ENCODE results near the gene ANXA4. TPM values are rescaled to one million over a fixed set of nuclear protein-coding genes. Genes with fewer than 3 reads are reported as not detected.

Gene ANXA4
- total and polyA plus RNA-seq, 4 donors, result 17.6 to 135 (median 59.4) TPM

- no peaks in the 10 kb centered on the region for H3K27me3 ChIP-seq (ENCODE audit: control insufficient read depth in 4 of 4, insufficient read depth in 4 of 4, low read length in 3 of 4)
- no peak for TF ChIP-seq HNF4G (IDR thresholded peaks at IDR 0.05)
- TF ChIP-seq EGR1 (IDR thresholded peaks at IDR 0.05; ENCODE audit: low read depth in 2 of 2), result no peak
- no peak for TF ChIP-seq RAD21 (IDR thresholded peaks at IDR 0.05)
- TF ChIP-seq SP1 (IDR thresholded peaks at IDR 0.05), result no peak
- TF ChIP-seq, protein P1, sequence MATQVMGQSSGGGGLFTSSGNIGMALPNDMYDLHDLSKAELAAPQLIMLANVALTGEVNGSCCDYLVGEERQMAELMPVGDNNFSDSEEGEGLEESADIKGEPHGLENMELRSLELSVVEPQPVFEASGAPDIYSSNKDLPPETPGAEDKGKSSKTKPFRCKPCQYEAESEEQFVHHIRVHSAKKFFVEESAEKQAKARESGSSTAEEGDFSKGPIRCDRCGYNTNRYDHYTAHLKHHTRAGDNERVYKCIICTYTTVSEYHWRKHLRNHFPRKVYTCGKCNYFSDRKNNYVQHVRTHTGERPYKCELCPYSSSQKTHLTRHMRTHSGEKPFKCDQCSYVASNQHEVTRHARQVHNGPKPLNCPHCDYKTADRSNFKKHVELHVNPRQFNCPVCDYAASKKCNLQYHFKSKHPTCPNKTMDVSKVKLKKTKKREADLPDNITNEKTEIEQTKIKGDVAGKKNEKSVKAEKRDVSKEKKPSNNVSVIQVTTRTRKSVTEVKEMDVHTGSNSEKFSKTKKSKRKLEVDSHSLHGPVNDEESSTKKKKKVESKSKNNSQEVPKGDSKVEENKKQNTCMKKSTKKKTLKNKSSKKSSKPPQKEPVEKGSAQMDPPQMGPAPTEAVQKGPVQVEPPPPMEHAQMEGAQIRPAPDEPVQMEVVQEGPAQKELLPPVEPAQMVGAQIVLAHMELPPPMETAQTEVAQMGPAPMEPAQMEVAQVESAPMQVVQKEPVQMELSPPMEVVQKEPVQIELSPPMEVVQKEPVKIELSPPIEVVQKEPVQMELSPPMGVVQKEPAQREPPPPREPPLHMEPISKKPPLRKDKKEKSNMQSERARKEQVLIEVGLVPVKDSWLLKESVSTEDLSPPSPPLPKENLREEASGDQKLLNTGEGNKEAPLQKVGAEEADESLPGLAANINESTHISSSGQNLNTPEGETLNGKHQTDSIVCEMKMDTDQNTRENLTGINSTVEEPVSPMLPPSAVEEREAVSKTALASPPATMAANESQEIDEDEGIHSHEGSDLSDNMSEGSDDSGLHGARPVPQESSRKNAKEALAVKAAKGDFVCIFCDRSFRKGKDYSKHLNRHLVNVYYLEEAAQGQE (IDR thresholded peaks at IDR 0.05), result no peak
- TF ChIP-seq JUND (IDR thresholded peaks at IDR 0.05), result no peak
- TF ChIP-seq FOXA2 (IDR thresholded peaks at IDR 0.05), result no peak
- TF ChIP-seq TAF1 (conservative IDR thresholded peaks at IDR 0.05), result no peak
- TF ChIP-seq, protein P2, sequence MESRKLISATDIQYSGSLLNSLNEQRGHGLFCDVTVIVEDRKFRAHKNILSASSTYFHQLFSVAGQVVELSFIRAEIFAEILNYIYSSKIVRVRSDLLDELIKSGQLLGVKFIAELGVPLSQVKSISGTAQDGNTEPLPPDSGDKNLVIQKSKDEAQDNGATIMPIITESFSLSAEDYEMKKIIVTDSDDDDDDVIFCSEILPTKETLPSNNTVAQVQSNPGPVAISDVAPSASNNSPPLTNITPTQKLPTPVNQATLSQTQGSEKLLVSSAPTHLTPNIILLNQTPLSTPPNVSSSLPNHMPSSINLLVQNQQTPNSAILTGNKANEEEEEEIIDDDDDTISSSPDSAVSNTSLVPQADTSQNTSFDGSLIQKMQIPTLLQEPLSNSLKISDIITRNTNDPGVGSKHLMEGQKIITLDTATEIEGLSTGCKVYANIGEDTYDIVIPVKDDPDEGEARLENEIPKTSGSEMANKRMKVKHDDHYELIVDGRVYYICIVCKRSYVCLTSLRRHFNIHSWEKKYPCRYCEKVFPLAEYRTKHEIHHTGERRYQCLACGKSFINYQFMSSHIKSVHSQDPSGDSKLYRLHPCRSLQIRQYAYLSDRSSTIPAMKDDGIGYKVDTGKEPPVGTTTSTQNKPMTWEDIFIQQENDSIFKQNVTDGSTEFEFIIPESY (IDR thresholded peaks at IDR 0.05), result no peak
- no peak for TF ChIP-seq NR2F2 (IDR thresholded peaks at IDR 0.05)
- no peak for TF ChIP-seq CTCF (IDR thresholded peaks at IDR 0.05; ENCODE audit: low read depth, low read length, missing input control)
- TF ChIP-seq FOXA1 (IDR thresholded peaks at IDR 0.05), result no peak
- TF ChIP-seq HNF4A (conservative IDR thresholded peaks at IDR 0.05), result no peak
- no peak for TF ChIP-seq RXRA (IDR thresholded peaks at IDR 0.05)
- TF ChIP-seq, protein P3, sequence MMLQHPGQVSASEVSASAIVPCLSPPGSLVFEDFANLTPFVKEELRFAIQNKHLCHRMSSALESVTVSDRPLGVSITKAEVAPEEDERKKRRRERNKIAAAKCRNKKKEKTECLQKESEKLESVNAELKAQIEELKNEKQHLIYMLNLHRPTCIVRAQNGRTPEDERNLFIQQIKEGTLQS (IDR thresholded peaks at IDR 0.05), result no peak
- TF ChIP-seq GABPA (IDR thresholded peaks at IDR 0.05 in 1 of 2, conservative IDR thresholded peaks at IDR 0.05 in 1 of 2), result no peak
- TF ChIP-seq YY1 (IDR thresholded peaks at IDR 0.05), result no peak
- H3K27ac ChIP-seq (ENCODE audit: low read depth in 1 of 2, low read length in 2 of 2), result no peak overlapping the region
- H3K9me3 ChIP-seq (ENCODE audit: control insufficient read depth in 4 of 4, low read length in 3 of 4), result no peaks in the 10 kb centered on the region
- peaks cover 0 to 4% (median 2%) of the 10 kb centered on the region in 4 donors for H3K36me3 ChIP-seq (ENCODE audit: control insufficient read depth in 4 of 4, insufficient read depth in 3 of 4, low read depth in 1 of 4, low read length in 3 of 4)
- WGBS, result 96% methylated on average over 2 of the region's 2 CpGs
- H3K4me3 ChIP-seq (ENCODE audit: low read depth in 1 of 3, low read length in 3 of 3), result no peak overlapping the region
- no peaks in the 10 kb centered on the region for H3K4me1 ChIP-seq (ENCODE audit: control insufficient read depth in 4 of 4, insufficient read depth in 4 of 4, low read length in 3 of 4)
- H3K9ac ChIP-seq (ENCODE audit: low read depth in 1 of 2, low read length in 2 of 2), result no peak overlapping the region
- no peak for DNase-seq (ENCODE audit: low spot score)
Measured at GRCh38 chr2:69858261-69858660, 116.3 kb downstream of the ANXA4 start.

DNA sequence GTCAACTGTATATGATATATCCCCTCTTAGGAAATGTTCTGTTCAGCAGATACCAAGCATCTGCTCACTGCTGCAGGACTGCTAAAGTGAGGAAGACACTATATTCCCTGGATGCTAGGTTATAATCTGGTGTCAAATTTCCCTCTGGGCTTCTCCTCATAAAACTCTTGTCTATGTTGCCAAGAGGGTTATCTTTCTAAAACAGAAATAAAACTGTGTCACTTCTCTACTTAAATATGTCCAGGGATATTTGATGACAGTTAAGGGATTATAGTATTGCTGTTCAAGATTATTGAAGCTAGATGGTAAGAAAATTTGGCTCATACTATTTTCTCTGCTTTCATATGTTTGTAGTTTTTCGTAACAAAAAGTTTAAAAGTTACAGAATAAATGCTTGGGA is 121.4 kb downstream of the ANXA4 start:
- peaks cover 4 to 25% (median 19%) of the 10 kb centered on the region in 4 donors for H3K36me3 ChIP-seq (ENCODE audit: control insufficient read depth in 4 of 4, insufficient read depth in 3 of 4, low read depth in 1 of 4, low read length in 3 of 4)
- H3K4me1 ChIP-seq (ENCODE audit: control insufficient read depth in 4 of 4, insufficient read depth in 4 of 4, low read length in 3 of 4), result no peaks in the 10 kb centered on the region
- DNase-seq (ENCODE audit: low spot score), result no peak
- WGBS, result 99% methylated on average over 1 of the region's 1 CpG
- TF ChIP-seq HNF4A (conservative IDR thresholded peaks at IDR 0.05) (no peak), NR2F2 (IDR thresholded peaks at IDR 0.05) (no peak), HNF4G (IDR thresholded peaks at IDR 0.05) (no peak), CTCF (IDR thresholded peaks at IDR 0.05; ENCODE audit: low read depth, low read length, missing input control) (no peak), RAD21 (IDR thresholded peaks at IDR 0.05) (no peak), MAX (IDR thresholded peaks at IDR 0.05) (no peak), FOXA2 (IDR thresholded peaks at IDR 0.05) (no peak), RXRA (IDR thresholded peaks at IDR 0.05) (no peak)
- TF ChIP-seq, protein P2 (IDR thresholded peaks at IDR 0.05), result no peak
- no peak overlapping the region for H3K27ac ChIP-seq (ENCODE audit: low read depth in 1 of 2, low read length in 2 of 2)
- no peaks in the 10 kb centered on the region for H3K9me3 ChIP-seq (ENCODE audit: control insufficient read depth in 4 of 4, low read length in 3 of 4)
- no peak overlapping the region for H3K4me3 ChIP-seq (ENCODE audit: low read depth in 1 of 3, low read length in 3 of 3)
- H3K9ac ChIP-seq (ENCODE audit: low read depth in 1 of 2, low read length in 2 of 2), result no peak overlapping the region
- H3K27me3 ChIP-seq (ENCODE audit: control insufficient read depth in 4 of 4, insufficient read depth in 4 of 4, low read length in 3 of 4), result no peaks in the 10 kb centered on the region

Measured in liver (tissue), 9 donors.